Measurements from ENCODE around the gene PDE2A. TPM values are rescaled to one million over a fixed set of nuclear protein-coding genes. Genes with fewer than 3 reads are reported as not detected.

Gene PDE2A
- total RNA-seq, 1 donor from 2014 or later, result 1.4 TPM

- POLR2A ChIA-PET, result no interaction called here
- no peak for TF ChIP-seq CTCF (IDR thresholded peaks at IDR 0.05)
- peaks cover 5% of the 10 kb centered on the region for H3K27me3 Mint-ChIP-seq
- DNase-seq, result no peak
- no peak overlapping the region for H3K27ac Mint-ChIP-seq
- H3K4me3 Mint-ChIP-seq, result no peak overlapping the region
- no peak for ATAC-seq (ENCODE audit: low read depth)
- no peaks in the 10 kb centered on the region for H3K36me3 Mint-ChIP-seq (ENCODE audit: low read depth)
- H3K9me3 Mint-ChIP-seq, result no peaks in the 10 kb centered on the region
- no peaks in the 10 kb centered on the region for H3K4me1 Mint-ChIP-seq
- CTCF ChIA-PET, result no interaction called here
- intact Hi-C loops (cut with micrococcal nuclease), result no loop called here
These were observed 20.6 kb downstream of the PDE2A start for GRCh38 chr11:72653649-72654048.

DNA sequence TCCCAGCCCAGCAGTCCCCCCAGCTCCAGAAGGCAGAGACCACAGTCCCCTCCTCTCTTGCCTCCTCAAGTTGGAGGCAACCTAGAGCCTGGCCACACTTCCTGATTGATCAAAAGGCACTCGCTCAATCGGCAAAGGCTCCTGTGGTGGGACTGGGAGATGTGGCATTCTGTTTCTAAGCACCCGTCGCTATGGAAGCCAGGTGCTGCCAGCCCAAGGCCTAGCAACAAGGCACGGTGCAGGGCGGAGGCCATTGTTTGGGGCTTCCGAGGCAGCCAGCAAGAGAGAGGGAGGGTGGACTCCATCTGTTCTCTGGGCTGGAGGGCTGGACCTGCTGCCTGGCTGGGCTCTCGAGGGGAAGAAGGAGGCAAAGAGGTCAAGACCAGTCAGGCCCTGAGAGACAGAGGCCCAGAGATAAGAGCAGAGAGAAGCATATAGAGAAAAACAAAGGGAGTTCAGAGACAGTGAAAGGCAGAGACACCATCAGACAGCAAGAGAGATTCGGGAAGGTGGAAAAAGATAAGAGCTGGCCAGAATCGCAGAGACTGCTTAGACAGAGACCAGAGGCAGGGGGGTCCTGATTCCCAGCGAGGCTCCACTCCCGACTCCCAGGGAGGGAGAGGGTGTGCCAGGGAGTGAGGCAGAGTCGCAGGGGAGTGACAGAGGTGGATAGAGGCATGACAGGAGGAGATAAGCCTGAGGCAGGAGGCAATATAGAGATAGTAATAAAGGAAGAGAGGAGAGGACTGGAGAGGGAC, 21.2 kb downstream of the PDE2A start:
- ChIA-PET CTCF (no interaction called here), POLR2A (no interaction called here)
- ATAC-seq (ENCODE audit: low read depth) (no peak), DNase-seq (no peak)
- H3K4me3 Mint-ChIP-seq, result no peak overlapping the region
- H3K9me3 Mint-ChIP-seq, result no peaks in the 10 kb centered on the region
- H3K27me3 Mint-ChIP-seq, result peaks cover 2% of the 10 kb centered on the region
- no peak overlapping the region for H3K27ac Mint-ChIP-seq
- TF ChIP-seq CTCF (IDR thresholded peaks at IDR 0.05), result no peak
- no peaks in the 10 kb centered on the region for H3K36me3 Mint-ChIP-seq (ENCODE audit: low read depth)
- intact Hi-C loops (cut with micrococcal nuclease), result no loop called here
- H3K4me1 Mint-ChIP-seq, result no peaks in the 10 kb centered on the region

DNA sequence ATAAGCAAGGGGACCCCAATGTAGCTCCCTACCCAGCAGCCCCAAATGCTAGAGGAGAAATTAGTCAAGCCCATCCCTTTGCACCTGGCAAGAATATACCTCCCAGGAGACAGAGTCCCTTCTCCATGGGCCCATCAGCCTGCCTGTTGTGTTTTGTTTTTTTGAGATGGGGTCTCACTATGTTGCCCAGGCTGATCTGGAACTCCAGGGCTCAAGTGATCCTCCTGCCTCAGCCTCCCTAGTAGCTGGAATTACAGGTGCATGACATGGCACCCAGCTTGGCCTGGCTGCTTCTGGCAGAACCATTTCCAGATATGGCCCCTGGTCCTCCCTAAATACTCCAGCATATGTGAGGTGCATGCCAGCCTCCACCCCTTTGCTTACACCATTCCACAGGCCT, 22.1 kb downstream of the PDE2A start:
- TF ChIP-seq CTCF (IDR thresholded peaks at IDR 0.05), result no peak
- CTCF ChIA-PET, result no interaction called here

DNA sequence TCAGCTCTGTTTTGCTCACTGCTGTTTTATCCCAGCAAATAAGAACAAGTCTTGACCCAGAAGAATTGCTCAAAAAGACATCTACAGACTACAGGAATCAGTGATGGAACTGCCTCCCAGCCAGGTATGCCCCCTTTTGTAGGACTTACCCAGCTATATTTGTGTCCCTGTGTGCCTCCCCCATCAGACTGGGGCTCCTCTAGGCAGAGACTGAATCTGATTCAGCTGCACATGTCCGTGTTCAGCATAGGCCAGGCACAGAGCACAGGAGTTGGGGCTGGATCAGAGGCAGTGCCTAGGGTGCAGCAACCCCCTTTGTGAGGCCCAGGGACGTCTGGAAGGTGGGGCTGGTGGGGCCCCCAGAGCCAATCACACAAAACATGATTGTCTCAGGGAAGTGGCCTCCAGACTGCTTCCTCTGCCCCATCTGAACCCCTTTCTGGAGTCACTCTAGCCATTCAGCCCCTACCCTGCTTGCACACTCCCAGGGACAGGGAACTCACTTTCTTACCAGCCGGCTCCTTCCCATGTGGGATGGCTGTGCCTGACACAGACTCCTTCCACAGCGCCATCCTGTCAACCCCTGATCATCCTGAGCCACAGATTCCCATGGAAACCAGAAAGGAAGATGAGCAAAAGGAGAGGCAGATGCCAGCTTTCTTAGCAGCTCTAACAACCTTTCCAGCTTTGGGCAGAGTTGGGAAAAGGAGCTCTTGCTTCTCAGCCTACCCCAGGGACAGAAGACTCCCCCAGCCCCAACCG, 24.8 kb downstream of the PDE2A start:
- Mint-ChIP-seq H3K4me3 (no peak overlapping the region), H3K36me3 (ENCODE audit: low read depth) (no peaks in the 10 kb centered on the region)
- ATAC-seq (ENCODE audit: low read depth), result no peak

More for the DNA sequence above, 22.1 kb downstream of the PDE2A start:
- H3K4me1 Mint-ChIP-seq, result no peaks in the 10 kb centered on the region
- H3K27ac Mint-ChIP-seq, result no peak overlapping the region
- no peak overlapping the region for H3K4me3 Mint-ChIP-seq
- intact Hi-C loops (cut with micrococcal nuclease), result no loop called here
- POLR2A ChIA-PET, result no interaction called here
- DNase-seq (no peak), ATAC-seq (ENCODE audit: low read depth) (no peak)
- no peaks in the 10 kb centered on the region for H3K36me3 Mint-ChIP-seq (ENCODE audit: low read depth)
- H3K9me3 Mint-ChIP-seq, result no peaks in the 10 kb centered on the region
- H3K27me3 Mint-ChIP-seq, result peaks cover 2% of the 10 kb centered on the region

More for the DNA sequence above, 24.8 kb downstream of the PDE2A start:
- intact Hi-C loops (cut with micrococcal nuclease), result no loop called here
- ChIA-PET POLR2A (no interaction called here), CTCF (no interaction called here)
- Mint-ChIP-seq H3K4me1 (no peaks in the 10 kb centered on the region), H3K27me3 (no peaks in the 10 kb centered on the region), H3K27ac (no peak overlapping the region), H3K9me3 (no peaks in the 10 kb centered on the region)
- TF ChIP-seq CTCF (IDR thresholded peaks at IDR 0.05), result no peak
- DNase-seq, result no peak
